SK-N-SH (cell line): ENCODE results near the gene MACROD2. TPM values are rescaled to one million over a fixed set of nuclear protein-coding genes. Genes with fewer than 3 reads are reported as not detected.

Experiments
- CTCF ChIA-PET: fragments of 300-600, 350-600 bp; formaldehyde crosslinking; extraction: SDS; loops from one replicate; lab custom pipeline; 2021; lab: Yijun Ruan, JAX
- POLR2A ChIA-PET: fragments of 350-600 bp; sonication (Branson Sonifier 250); formaldehyde crosslinking; extraction: SDS; loops from one replicate; lab custom pipeline; 2020; ENCODE audit warnings: antibody characterized with exemption, inconsistent platforms; lab: Yijun Ruan, JAX
- DNase-seq: peaks from one replicate; pipeline ENCODE4 v3.0.0; 2012
- H2AFZ ChIP-seq: fragments of 200-600 bp; sonication (generic); 2 replicates; pipeline ENCODE4 v1.8.1; 2016; ENCODE audit warnings: antibody characterized with exemption, mild to moderate bottlenecking, low read depth
- H3F3A ChIP-seq: fragments of 200-600 bp; sonication (generic); replicated peaks from 2 replicates; pipeline ENCODE3; 2016; ENCODE audit warnings: antibody characterized with exemption, mild to moderate bottlenecking; ENCODE audit not compliant: insufficient read depth
- H3K27ac ChIP-seq, 2 experiments: fragments of 200-500 bp in 1 of 2; fragments of 200-600 bp in 1 of 2; sonication (Bioruptor generic) in 1 of 2; sonication (generic), shearing (Covaris generic) in 1 of 2; 2 replicates each; pipeline versions ENCODE4 v1.5.1 to v1.6.1; 2014 to 2016; ENCODE audit warnings: low read depth in 2 of 2, inconsistent platforms in 1 of 2, low read length in 1 of 2, mild to moderate bottlenecking in 1 of 2, mixed read lengths in 1 of 2
- H3K27me3 ChIP-seq: fragments of 200-600 bp; sonication (generic), shearing (Covaris generic); 2 replicates; pipeline ENCODE4 v1.6.1; 2016; ENCODE audit warnings: mixed run types; ENCODE audit not compliant: insufficient read depth
- H3K36me3 ChIP-seq, 2 experiments: fragments of 200-500 bp in 1 of 2; fragments of 200-600 bp in 1 of 2; sonication (Bioruptor generic) in 1 of 2; sonication (generic) in 1 of 2; replicated peaks in 1 of 2; 2 replicates each; pipeline versions ENCODE3 to v1.5.1; 2014 to 2016; ENCODE audit warnings: low read length in 1 of 2, mild to moderate bottlenecking in 1 of 2; ENCODE audit not compliant: insufficient read depth in 2 of 2, control insufficient read depth in 1 of 2
- H3K4me1 ChIP-seq, 2 experiments: fragments of 200-500 bp in 1 of 2; fragments of 200-600 bp in 1 of 2; sonication (Bioruptor generic) in 1 of 2; sonication (generic), shearing (Covaris generic) in 1 of 2; 2 replicates each; pipeline versions ENCODE4 v1.5.1 to v1.6.1; 2014 to 2016; ENCODE audit warnings: low read depth in 1 of 2, low read length in 1 of 2, mixed run types in 1 of 2; ENCODE audit not compliant: insufficient read depth in 2 of 2, control insufficient read depth in 1 of 2
- H3K4me2 ChIP-seq: fragments of 200-600 bp; sonication (generic), shearing (Covaris generic); 2 replicates; pipeline ENCODE4 v1.6.1; 2017; ENCODE audit warnings: mixed run types
- H3K4me3 ChIP-seq, 2 experiments: fragments of 200-500 bp in 1 of 2; fragments of 200-600 bp in 1 of 2; sonication (Bioruptor generic) in 1 of 2; sonication (generic), shearing (Covaris generic) in 1 of 2; 2 replicates each; pipeline versions ENCODE4 v1.5.1 to v1.8.1; 2014 to 2016; ENCODE audit warnings: low read depth in 2 of 2, inconsistent platforms in 1 of 2, low read length in 1 of 2, mild to moderate bottlenecking in 1 of 2, mixed read lengths in 1 of 2, moderate library complexity in 1 of 2
- H3K79me2 ChIP-seq: fragments of 200-600 bp; sonication (generic); 2 replicates; pipeline ENCODE4 v1.8.1; 2017; ENCODE audit warnings: mild to moderate bottlenecking; ENCODE audit not compliant: insufficient read depth
- H3K9ac ChIP-seq: fragments of 200-600 bp; sonication (generic); 2 replicates; pipeline ENCODE4 v1.6.1; 2017; ENCODE audit warnings: mixed run types
- H3K9me2 ChIP-seq: fragments of 200-600 bp; sonication (generic); 2 replicates; pipeline ENCODE4 v1.6.1; 2017; ENCODE audit warnings: mixed run types
- H3K9me3 ChIP-seq: fragments of 200-600 bp; sonication (generic); 2 replicates; pipeline ENCODE4 v1.6.1; 2017; ENCODE audit warnings: mixed run types, mild to moderate bottlenecking, moderate library complexity
- H4K20me1 ChIP-seq: fragments of 200-600 bp; sonication (generic); 2 replicates; pipeline ENCODE4 v1.6.1; 2017; ENCODE audit warnings: mild to moderate bottlenecking, mixed run types; ENCODE audit not compliant: insufficient read depth
- FOXJ3 ChIP-seq: sonication (generic); formaldehyde crosslinking; IDR thresholded peaks from 2 replicates; pipeline ENCODE4 v1.5.1; 2020; ENCODE audit warnings: mild to moderate bottlenecking, missing genetic modification reagents
- GABPA ChIP-seq: IDR thresholded peaks from 2 replicates; pipeline ENCODE4 v1.4.0; 2012; ENCODE audit warnings: low read depth, mild to moderate bottlenecking
- MXI1 ChIP-seq: IDR thresholded peaks from 2 replicates; pipeline ENCODE4 v1.6.1; 2012; ENCODE audit warnings: mild to moderate bottlenecking, low read depth, low read length, improper control_type of control experiment
- RAD21 ChIP-seq: IDR thresholded peaks from 2 replicates; pipeline ENCODE4 v1.6.1; 2012; ENCODE audit warnings: mild to moderate bottlenecking, low read length
- RCOR1 ChIP-seq: fragments of 150-350 bp; IDR thresholded peaks from 2 replicates; pipeline ENCODE4 v1.6.1; 2017; ENCODE audit warnings: antibody characterized with exemption, low read length
- SIN3A ChIP-seq: IDR thresholded peaks from 2 replicates; pipeline ENCODE4 v1.6.1; 2012; ENCODE audit warnings: low read depth, mild to moderate bottlenecking, low read length, moderate library complexity, borderline replicate concordance
- TAF1 ChIP-seq: IDR thresholded peaks from 2 replicates; pipeline ENCODE4 v1.6.1; 2012; ENCODE audit warnings: low read depth, mild to moderate bottlenecking, low read length, moderate library complexity, borderline replicate concordance
- TEAD4 ChIP-seq: IDR thresholded peaks from 2 replicates; pipeline ENCODE4 v1.4.0; 2012; ENCODE audit warnings: mild to moderate bottlenecking, borderline replicate concordance; ENCODE audit not compliant: insufficient read depth
- WGBS: methylation state at CpG from one replicate; pipeline ENCODE4 v1.1.6; 2017; ENCODE audit warnings: low lambda C conversion rate; 5-methylcytosine and 5-hydroxymethylcytosine counted together
- polyA plus RNA-seq, 3 experiments: library from polyadenylated mRNA; depleted of rRNA; stranded (reverse); fragments of >200 nt; gene quantifications; 2 replicates each; pipeline ENCODE4 v1.2.3, GENCODE V29; 2012
- TF ChIP-seq, protein P1 (sequence below): fragments of 150-350 bp; IDR thresholded peaks from 2 replicates; pipeline ENCODE4 v1.6.1; 2017; ENCODE audit warnings: antibody characterized with exemption, low read length, low read depth, borderline replicate concordance
- TF ChIP-seq, protein P2 (sequence below): IDR thresholded peaks from 2 replicates; pipeline ENCODE4 v1.4.0; 2012; ENCODE audit warnings: low read depth, borderline replicate concordance
- TF ChIP-seq, protein P3 (sequence below): fragments of 200-600 bp; sonication (generic); IDR thresholded peaks from 2 replicates; pipeline ENCODE4 v1.6.1; 2017; ENCODE audit warnings: antibody characterized with exemption, mild to moderate bottlenecking, moderate library complexity
- TF ChIP-seq, protein P4 (sequence below): IDR thresholded peaks from 2 replicates; pipeline ENCODE4 v1.4.0; 2012; ENCODE audit warnings: low read depth
- TF ChIP-seq, protein P5 (sequence below): fragments of 150-350 bp; IDR thresholded peaks from 2 replicates; pipeline ENCODE4 v1.6.1; 2016; ENCODE audit warnings: mild to moderate bottlenecking, low read depth, low read length

The MACROD2 gene
- polyA plus RNA-seq, 1 of the 3 experiments (the other 2 are of a cell fraction), result 0.33 TPM

DNA sequence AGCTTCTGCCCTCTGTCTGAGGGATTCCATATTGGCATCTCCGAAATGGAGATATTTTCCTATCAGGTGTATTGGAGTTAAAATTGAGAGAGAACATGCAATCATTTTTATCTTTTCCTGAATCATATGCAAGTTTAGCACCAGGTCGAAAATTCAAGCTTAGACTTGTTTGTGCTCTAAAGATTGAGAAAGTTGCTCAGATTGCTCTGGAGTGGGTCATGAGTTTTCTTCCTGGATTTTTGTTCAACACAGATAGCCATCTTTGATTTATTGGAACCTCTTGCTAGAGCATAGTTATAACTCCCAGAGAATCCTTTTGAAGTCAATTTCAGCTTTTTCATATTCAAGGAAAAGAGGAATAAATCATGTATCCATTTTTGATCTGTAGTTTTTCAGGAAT is 715.6 kb downstream of the MACROD2 start (continued):
- TF ChIP-seq, protein P1, sequence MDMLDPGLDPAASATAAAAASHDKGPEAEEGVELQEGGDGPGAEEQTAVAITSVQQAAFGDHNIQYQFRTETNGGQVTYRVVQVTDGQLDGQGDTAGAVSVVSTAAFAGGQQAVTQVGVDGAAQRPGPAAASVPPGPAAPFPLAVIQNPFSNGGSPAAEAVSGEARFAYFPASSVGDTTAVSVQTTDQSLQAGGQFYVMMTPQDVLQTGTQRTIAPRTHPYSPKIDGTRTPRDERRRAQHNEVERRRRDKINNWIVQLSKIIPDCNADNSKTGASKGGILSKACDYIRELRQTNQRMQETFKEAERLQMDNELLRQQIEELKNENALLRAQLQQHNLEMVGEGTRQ, result no peak
- TF ChIP-seq MXI1 (no peak), FOXJ3 (CRISPR knock-in tag) (no peak), RAD21 (no peak)
- TF ChIP-seq, protein P2, sequence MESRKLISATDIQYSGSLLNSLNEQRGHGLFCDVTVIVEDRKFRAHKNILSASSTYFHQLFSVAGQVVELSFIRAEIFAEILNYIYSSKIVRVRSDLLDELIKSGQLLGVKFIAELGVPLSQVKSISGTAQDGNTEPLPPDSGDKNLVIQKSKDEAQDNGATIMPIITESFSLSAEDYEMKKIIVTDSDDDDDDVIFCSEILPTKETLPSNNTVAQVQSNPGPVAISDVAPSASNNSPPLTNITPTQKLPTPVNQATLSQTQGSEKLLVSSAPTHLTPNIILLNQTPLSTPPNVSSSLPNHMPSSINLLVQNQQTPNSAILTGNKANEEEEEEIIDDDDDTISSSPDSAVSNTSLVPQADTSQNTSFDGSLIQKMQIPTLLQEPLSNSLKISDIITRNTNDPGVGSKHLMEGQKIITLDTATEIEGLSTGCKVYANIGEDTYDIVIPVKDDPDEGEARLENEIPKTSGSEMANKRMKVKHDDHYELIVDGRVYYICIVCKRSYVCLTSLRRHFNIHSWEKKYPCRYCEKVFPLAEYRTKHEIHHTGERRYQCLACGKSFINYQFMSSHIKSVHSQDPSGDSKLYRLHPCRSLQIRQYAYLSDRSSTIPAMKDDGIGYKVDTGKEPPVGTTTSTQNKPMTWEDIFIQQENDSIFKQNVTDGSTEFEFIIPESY, result no peak
- TF ChIP-seq, protein P3, sequence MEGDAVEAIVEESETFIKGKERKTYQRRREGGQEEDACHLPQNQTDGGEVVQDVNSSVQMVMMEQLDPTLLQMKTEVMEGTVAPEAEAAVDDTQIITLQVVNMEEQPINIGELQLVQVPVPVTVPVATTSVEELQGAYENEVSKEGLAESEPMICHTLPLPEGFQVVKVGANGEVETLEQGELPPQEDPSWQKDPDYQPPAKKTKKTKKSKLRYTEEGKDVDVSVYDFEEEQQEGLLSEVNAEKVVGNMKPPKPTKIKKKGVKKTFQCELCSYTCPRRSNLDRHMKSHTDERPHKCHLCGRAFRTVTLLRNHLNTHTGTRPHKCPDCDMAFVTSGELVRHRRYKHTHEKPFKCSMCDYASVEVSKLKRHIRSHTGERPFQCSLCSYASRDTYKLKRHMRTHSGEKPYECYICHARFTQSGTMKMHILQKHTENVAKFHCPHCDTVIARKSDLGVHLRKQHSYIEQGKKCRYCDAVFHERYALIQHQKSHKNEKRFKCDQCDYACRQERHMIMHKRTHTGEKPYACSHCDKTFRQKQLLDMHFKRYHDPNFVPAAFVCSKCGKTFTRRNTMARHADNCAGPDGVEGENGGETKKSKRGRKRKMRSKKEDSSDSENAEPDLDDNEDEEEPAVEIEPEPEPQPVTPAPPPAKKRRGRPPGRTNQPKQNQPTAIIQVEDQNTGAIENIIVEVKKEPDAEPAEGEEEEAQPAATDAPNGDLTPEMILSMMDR, result no peak
- TF ChIP-seq, all 33 proteins: peak for 0

DNA sequence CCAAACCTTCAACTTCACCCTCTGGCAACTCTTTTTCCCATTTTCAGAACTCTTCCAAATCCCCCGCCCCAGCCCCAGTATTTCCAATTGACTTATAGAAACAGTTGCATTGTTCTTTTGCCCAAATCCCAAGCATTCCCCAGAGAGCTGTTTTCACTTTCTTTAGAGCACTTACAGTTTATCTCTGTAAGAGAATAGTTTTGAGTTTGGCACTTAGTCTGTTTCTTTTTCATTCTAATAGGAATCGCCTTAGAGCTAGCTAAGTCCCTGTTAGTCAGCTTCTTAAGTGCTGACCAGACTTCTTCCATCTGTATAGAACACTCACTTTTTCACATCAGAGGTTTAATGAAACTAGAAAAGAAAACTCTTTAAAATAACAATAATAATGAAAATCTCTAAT is 716.3 kb downstream of the MACROD2 start:
- POLR2A ChIA-PET, result no interaction called here
- Histone ChIP-seq H3K4me2 (no peak overlapping the region), H3K9me3 (no peaks in the 10 kb centered on the region), H3K4me3 (no peak overlapping the region), H3K36me3 (no peaks in the 10 kb centered on the region), H3F3A (no peaks in the 10 kb centered on the region), H3K9ac (no peak overlapping the region), H2AFZ (no peak overlapping the region; the same call in 1 of the 2 replicates), H3K79me2 (no peaks in the 10 kb centered on the region), H3K9me2 (no peaks in the 10 kb centered on the region), H4K20me1 (no peaks in the 10 kb centered on the region), H3K27me3 (no peaks in the 10 kb centered on the region), H3K4me1 (peaks cover 5 to 8% of the 10 kb centered on the region in 2 experiments; a peak in 3 of 4 replicates)
- CTCF ChIA-PET, result interaction anchor here (0.6 to 2.3 kb wide), 2 partner anchors 11 to 374 kb away, joined by 3 to 5 read pairs; partner anchors contain the start of gene FLRT3
- 83% methylated on average over 2 of the region's 2 CpGs for WGBS
- DNase-seq, result no peak
- TF ChIP-seq RCOR1 (no peak), SIN3A (no peak), FOXJ3 (CRISPR knock-in tag) (no peak), GABPA (no peak), TAF1 (no peak), TEAD4 (no peak)
- TF ChIP-seq, protein P4, sequence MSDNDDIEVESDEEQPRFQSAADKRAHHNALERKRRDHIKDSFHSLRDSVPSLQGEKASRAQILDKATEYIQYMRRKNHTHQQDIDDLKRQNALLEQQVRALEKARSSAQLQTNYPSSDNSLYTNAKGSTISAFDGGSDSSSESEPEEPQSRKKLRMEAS, result no peak
- TF ChIP-seq, protein P2, result no peak
- TF ChIP-seq, protein P5, sequence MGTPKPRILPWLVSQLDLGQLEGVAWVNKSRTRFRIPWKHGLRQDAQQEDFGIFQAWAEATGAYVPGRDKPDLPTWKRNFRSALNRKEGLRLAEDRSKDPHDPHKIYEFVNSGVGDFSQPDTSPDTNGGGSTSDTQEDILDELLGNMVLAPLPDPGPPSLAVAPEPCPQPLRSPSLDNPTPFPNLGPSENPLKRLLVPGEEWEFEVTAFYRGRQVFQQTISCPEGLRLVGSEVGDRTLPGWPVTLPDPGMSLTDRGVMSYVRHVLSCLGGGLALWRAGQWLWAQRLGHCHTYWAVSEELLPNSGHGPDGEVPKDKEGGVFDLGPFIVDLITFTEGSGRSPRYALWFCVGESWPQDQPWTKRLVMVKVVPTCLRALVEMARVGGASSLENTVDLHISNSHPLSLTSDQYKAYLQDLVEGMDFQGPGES, result no peak
- TF ChIP-seq, all 33 proteins: peak for 0
- H3K27ac ChIP-seq, result no peak overlapping the region; a peak in 1 of 4 replicates
